Activated CD8-positive, alpha-beta T cell treated with anti-CD3 and anti-CD28 coated beads for 36 hours (primary cell): ENCODE measurements around the gene RFWD3. TPM values are rescaled to one million over a fixed set of nuclear protein-coding genes. Genes with fewer than 3 reads are reported as not detected.
A peak's percentile ranks its signal among the peaks of the same experiment; 100 is the strongest.
"Not testable (repeated sequence)": the region's sequence is repeated elsewhere in the genome, so short reads cannot be mapped to it uniquely, and the experiment has no call there.

Experiments
- ATAC-seq: fragments of 200-7000 bp; cut with Tn5 transposase; one replicate; pipeline ENCODE4 v1.10.0; 2021; ENCODE audit warnings: mild to moderate bottlenecking, moderate library complexity
- CTCF ChIA-PET: fragments of 350-600 bp; sonication (Branson Sonifier 250); formaldehyde crosslinking; loops from one replicate; lab custom pipeline; 2021; ENCODE audit warnings: antibody characterized with exemption; lab: Charles Lee
- POLR2A ChIA-PET: fragments of 350-600 bp; sonication (Branson Sonifier 250); formaldehyde crosslinking; loops from one replicate; lab custom pipeline; 2021; ENCODE audit warnings: antibody characterized with exemption; lab: Charles Lee
- DNase-seq: peaks from one replicate; pipeline ENCODE4 v3.0.0-alpha.2; 2020
- H3K27ac Mint-ChIP-seq: one replicate; pipeline ENCODE4 v1.8.0; 2021; ENCODE audit warnings: mild to moderate bottlenecking, mixed read lengths
- H3K27me3 Mint-ChIP-seq: one replicate; pipeline ENCODE4 v1.8.0; 2021; ENCODE audit warnings: mixed read lengths
- H3K36me3 Mint-ChIP-seq: one replicate; pipeline ENCODE4 v1.8.0; 2021; ENCODE audit warnings: low read depth, mixed read lengths
- H3K4me1 Mint-ChIP-seq: one replicate; pipeline ENCODE4 v1.8.0; 2021; ENCODE audit warnings: low read depth, mixed read lengths
- H3K4me3 Mint-ChIP-seq: one replicate; pipeline ENCODE4 v1.8.0; 2021; ENCODE audit warnings: mild to moderate bottlenecking, moderate library complexity, mixed read lengths
- H3K9me3 Mint-ChIP-seq: one replicate; pipeline ENCODE4 v1.8.0; 2021; ENCODE audit warnings: mixed read lengths
- intact Hi-C: fragments of 100-400 bp; cut with micrococcal nuclease; formaldehyde crosslinking; loops from one replicate; pipeline ENCODE4 v1.10.0; 2022
- total RNA-seq, 2 experiments: library from RNA; stranded (reverse); gene quantifications; one replicate each; pipeline ENCODE4 v1.2.3, GENCODE V29; 2021
- TF ChIP-seq, protein P1 (sequence below): fragments of 200-600 bp; IDR thresholded peaks from one replicate; pipeline ENCODE4 v1.8.0; 2022; ENCODE audit warnings: antibody characterized with exemption, mild to moderate bottlenecking

The RFWD3 gene
- total RNA-seq, 2 experiments from 2014 or later, result 96.5 to 99.8 TPM

DNA sequence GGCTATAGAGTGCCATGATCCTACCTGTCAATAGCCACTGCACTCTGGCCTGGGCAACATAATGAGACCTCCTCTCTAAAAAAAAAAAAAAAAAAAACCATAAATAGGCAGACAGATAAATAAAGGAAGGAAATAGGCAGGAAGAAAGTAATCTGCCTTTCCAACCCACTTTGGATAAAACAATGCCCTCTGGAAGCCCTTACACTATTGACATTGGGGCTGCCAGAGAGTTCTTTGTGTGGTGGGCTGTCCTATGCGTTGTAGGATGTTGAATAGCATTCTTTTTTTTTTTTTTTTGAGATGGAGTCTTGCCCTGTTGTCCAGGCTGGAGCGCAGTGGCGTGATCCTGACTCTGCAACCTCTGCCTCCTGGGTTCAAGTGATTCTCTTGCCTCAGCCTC, 7.2 kb upstream of the RFWD3 start:
- no peaks in the 10 kb centered on the region for H3K4me1 Mint-ChIP-seq
- CTCF ChIA-PET, result no interaction called here
- no peak overlapping the region for H3K27ac Mint-ChIP-seq

DNA sequence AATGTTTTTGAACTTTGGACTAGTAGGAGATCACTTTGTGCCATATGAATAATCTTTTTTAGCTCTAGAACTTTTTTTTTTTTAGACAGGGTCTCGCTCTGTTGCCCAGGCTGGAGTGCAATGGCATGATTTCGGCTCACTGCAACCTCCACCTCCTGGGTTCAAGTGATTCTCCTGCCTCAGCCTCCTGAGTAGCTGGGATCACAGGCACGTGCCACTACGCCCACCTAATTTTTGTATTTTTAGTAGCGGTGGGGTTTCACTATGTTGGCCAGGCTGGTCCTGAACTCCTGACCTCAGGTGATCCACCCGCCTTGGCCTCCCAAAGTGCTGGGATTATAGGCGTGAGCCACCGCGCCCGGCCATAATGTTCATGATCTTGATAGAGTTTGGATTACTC, 2.2 kb upstream of the RFWD3 start:
- H3K4me3 Mint-ChIP-seq, H3K27ac Mint-ChIP-seq, DNase-seq, intact Hi-C loops, H3K27me3 Mint-ChIP-seq, ATAC-seq, CTCF ChIA-PET, H3K9me3 Mint-ChIP-seq: not testable (repeated sequence)
- Mint-ChIP-seq H3K36me3 (peaks cover 33% of the 10 kb centered on the region), H3K4me1 (peaks cover 19% of the 10 kb centered on the region)
- POLR2A ChIA-PET, result interaction anchor here (0.6 to 5.7 kb wide), 5 partner anchors 10 to 35 kb away, joined by 3 to 55 read pairs (median 24); partner anchors contain the start of gene MLKL

More for the DNA sequence above, 7.2 kb upstream of the RFWD3 start:
- intact Hi-C loops, result no loop called here
- Mint-ChIP-seq H3K4me3 (no peak overlapping the region), H3K27me3 (no peaks in the 10 kb centered on the region), H3K9me3 (no peaks in the 10 kb centered on the region), H3K36me3 (peaks cover 28% of the 10 kb centered on the region)
- POLR2A ChIA-PET, result no interaction called here
- no peak for DNase-seq
- no peak for ATAC-seq
- TF ChIP-seq, protein P1, sequence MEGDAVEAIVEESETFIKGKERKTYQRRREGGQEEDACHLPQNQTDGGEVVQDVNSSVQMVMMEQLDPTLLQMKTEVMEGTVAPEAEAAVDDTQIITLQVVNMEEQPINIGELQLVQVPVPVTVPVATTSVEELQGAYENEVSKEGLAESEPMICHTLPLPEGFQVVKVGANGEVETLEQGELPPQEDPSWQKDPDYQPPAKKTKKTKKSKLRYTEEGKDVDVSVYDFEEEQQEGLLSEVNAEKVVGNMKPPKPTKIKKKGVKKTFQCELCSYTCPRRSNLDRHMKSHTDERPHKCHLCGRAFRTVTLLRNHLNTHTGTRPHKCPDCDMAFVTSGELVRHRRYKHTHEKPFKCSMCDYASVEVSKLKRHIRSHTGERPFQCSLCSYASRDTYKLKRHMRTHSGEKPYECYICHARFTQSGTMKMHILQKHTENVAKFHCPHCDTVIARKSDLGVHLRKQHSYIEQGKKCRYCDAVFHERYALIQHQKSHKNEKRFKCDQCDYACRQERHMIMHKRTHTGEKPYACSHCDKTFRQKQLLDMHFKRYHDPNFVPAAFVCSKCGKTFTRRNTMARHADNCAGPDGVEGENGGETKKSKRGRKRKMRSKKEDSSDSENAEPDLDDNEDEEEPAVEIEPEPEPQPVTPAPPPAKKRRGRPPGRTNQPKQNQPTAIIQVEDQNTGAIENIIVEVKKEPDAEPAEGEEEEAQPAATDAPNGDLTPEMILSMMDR, result no peak

DNA sequence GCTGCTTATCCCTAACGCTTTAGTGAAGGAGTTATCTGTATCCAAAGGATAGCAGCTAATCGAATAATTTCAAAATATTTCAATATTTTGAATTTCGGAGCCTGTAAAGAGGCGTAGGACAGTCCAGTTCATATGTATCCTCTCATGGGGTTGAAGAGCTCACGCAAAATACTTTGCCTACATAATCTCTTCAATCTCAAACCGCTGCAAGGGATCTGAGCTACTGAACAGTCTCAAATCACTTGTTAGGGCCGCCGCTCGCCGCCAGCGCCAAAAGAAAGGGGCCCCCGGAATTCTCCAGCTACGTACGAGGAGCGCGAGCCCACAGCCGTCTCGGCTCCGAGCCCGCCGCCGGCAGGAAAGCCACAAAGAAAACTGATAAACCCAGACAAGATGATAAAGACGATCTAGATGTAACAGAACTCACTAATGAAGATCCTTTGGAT, 601 bp upstream of the RFWD3 start:
- no peaks in the 10 kb centered on the region for H3K9me3 Mint-ChIP-seq
- ChIA-PET POLR2A (interaction anchor here (0.6 to 5.7 kb wide), 18 partner anchors 8 to 85 kb away, joined by 3 to 55 read pairs (median 6); partner anchors contain the start of genes GLG1 and MLKL), CTCF (interaction anchor here (1.0 to 2.4 kb wide), 5 partner anchors 8 to 60 kb away, joined by 3 to 10 read pairs (median 4); partner anchors contain the start of gene MLKL)
- intact Hi-C loops, result no loop called here
- H3K27me3 Mint-ChIP-seq, result no peaks in the 10 kb centered on the region
- peak overlapping the region; percentile 85 for H3K4me3 Mint-ChIP-seq
- TF ChIP-seq, protein P1, result no peak
- peak overlapping the region; percentile 98 for H3K27ac Mint-ChIP-seq
- peak; percentile 60 for DNase-seq
- peaks cover 41% of the 10 kb centered on the region for H3K36me3 Mint-ChIP-seq
- peak; percentile 7 for ATAC-seq
- H3K4me1 Mint-ChIP-seq, result peaks cover 33% of the 10 kb centered on the region

DNA sequence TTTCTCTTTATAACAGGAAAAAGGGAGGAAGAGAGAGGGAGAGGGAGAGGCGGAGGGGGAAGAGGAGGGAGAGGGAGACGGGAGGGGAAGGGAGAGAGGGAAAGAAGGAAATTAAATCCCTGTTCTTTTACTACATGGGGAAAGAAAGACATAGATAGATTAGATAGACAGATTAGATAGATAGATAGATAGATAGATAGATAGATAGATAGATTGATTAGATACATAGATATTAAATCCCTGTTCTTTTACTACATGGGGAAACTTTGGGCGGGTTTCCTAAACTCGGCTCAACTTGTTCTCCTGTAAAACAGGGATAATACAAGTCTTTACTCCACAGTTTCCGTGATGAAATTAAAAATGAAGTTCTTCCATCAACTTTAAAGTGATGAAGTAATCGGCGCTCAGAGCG, 661 bp downstream of the RFWD3 start:
- CTCF ChIA-PET, result interaction anchor here (1.0 to 2.4 kb wide), 3 partner anchors 9 to 61 kb away, joined by 3 to 10 read pairs (median 7); no protein-coding TSS in a partner anchor
- Mint-ChIP-seq H3K4me1 (peaks cover 43% of the 10 kb centered on the region), H3K4me3 (peak overlapping the region; percentile 85), H3K27me3 (no peaks in the 10 kb centered on the region), H3K9me3 (no peaks in the 10 kb centered on the region), H3K27ac (peak overlapping the region; percentile 98), H3K36me3 (peaks cover 44% of the 10 kb centered on the region)
- intact Hi-C loops, result no loop called here
- ATAC-seq (no peak), DNase-seq (no peak)
- POLR2A ChIA-PET, result interaction anchor here (0.8 to 5.7 kb wide), 14 partner anchors 12 to 200 kb away, joined by 3 to 55 read pairs (median 6); partner anchors contain the start of gene MLKL
- TF ChIP-seq, protein P1, result no peak

DNA sequence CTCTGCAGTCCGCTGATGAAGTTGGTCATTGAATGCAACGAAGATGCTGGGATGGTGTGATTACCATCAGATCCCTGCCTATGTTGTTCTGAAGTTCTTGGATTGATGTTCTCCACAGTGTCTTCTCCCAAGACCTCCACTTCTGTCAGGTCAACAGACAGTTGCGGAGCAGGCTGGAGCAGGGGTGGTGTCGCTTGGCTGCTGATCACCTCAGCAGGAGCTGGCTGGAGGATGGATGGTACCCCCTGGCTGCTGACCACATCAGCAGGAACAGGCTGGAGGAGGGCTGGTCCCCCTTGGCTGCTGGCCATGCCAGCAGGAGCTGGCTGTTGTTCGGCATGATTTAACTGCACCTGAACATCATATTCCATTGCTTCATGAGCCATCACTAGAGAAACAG, 5.6 kb downstream of the RFWD3 start:
- Mint-ChIP-seq H3K27me3 (no peaks in the 10 kb centered on the region), H3K9me3 (no peaks in the 10 kb centered on the region), H3K4me3 (no peak overlapping the region), H3K36me3 (peaks cover 83% of the 10 kb centered on the region), H3K27ac (no peak overlapping the region), H3K4me1 (peaks cover 75% of the 10 kb centered on the region)
- no peak for DNase-seq
- ChIA-PET CTCF (no interaction called here), POLR2A (interaction anchor here (1.4 kb wide), 1 partner anchor 10 kb away, joined by 8 read pairs; no protein-coding TSS in a partner anchor)
- intact Hi-C loops, result no loop called here
- TF ChIP-seq, protein P1, result no peak
- no peak for ATAC-seq
